Adrenal gland (tissue), 12 donors: Measurements from ENCODE around the gene MGAT5B. TPM values are rescaled to one million over a fixed set of nuclear protein-coding genes. Genes with fewer than 3 reads are reported as not detected.

Source experiments
- DNase-seq, 7 donors: peaks; one replicate each; pipeline ENCODE4 v3.0.0-alpha.2; 2019 to 2020
- H3K27ac ChIP-seq, 5 donors: fragments of 200-600 bp; sonication (generic) in 4 of 5; 1 replicate in 3 of 5; 2 replicates in 2 of 5; pipeline versions ENCODE4 v1.5.1 to v1.8.0; 2016 to 2020; ENCODE audit warnings: mild to moderate bottlenecking in 1 of 5
- H3K27me3 ChIP-seq: fragments of 200-600 bp; 2 replicates; pipeline ENCODE4 v1.8.0; 2021
- H3K36me3 ChIP-seq, 2 donors: fragments of 200-600 bp; replicated peaks in 1 of 2; 1 replicate in 1 of 2; 2 replicates in 1 of 2; pipeline versions ENCODE4 v1.5.1 to v1.8.0; 2018 to 2022
- H3K4me1 ChIP-seq, 2 donors: fragments of 200-600 bp; replicated peaks in 1 of 2; 1 replicate in 1 of 2; 2 replicates in 1 of 2; pipeline versions ENCODE4 v1.5.1 to v1.8.0; 2018 to 2021
- H3K4me3 ChIP-seq, 4 donors: fragments of 200-600 bp; sonication (generic) in 3 of 4; one replicate each; pipeline ENCODE4 v1.5.1; 2016 to 2018
- H3K9me3 ChIP-seq, 3 donors: fragments of 200-600 bp; sonication (generic) in 1 of 3; replicated peaks in 1 of 3; 1 replicate in 2 of 3; 2 replicates in 1 of 3; pipeline versions ENCODE4 v1.5.1 to v1.8.0; 2016 to 2021
- CTCF ChIP-seq, 6 experiments: fragments of 450-650 bp in 4 of 6; fragments of 200-600 bp in 2 of 6; sonication (generic) in 1 of 6; IDR thresholded peaks; 1 replicate in 5 of 6; 2 replicates in 1 of 6; pipeline versions ENCODE4 v1.5.1 to v1.8.0; 2016 to 2021; ENCODE audit warnings: antibody characterized with exemption in 6 of 6, mild to moderate bottlenecking in 2 of 6, moderate library complexity in 1 of 6
- POLR2A ChIP-seq, 2 donors: fragments of 450-650 bp; IDR thresholded peaks; one replicate each; pipeline ENCODE4 v1.6.1; 2017; ENCODE audit warnings: antibody characterized with exemption in 2 of 2, mild to moderate bottlenecking in 2 of 2, moderate library complexity in 1 of 2
- WGBS, 4 donors: extraction: QIAGEN DNeasy Blood & Tissue Kit in 2 of 4; methylation state at CpG; one replicate each; pipeline versions ENCODE4 v1.1.5 to v1.1.7; 2013 to 2017; 5-methylcytosine and 5-hydroxymethylcytosine counted together
- intact Hi-C, 2 donors: fragments of 100-400 bp; cut with DNase I; formaldehyde crosslinking; loops; one replicate each; pipeline versions ENCODE4 v1.14.1 to v1.15.0; 2022 to 2023
- polyA plus RNA-seq, 3 donors: library from polyadenylated mRNA; stranded (reverse); fragments of 200-250 nt in 2 of 3; fragments of 350-450 nt in 1 of 3; fragmentation: Illumina TruSeq in 1 of 3; extraction: RNeasy Lipid Tissue Mini Kit (QIAGEN cat#74804) in 1 of 3; gene quantifications; one replicate each; pipeline ENCODE4 v1.2.3, GENCODE V29; 2013 to 2014
- total RNA-seq, 9 donors: library from RNA; depleted of rRNA in 4 of 9; stranded (reverse); fragments of >200 nt in 4 of 9; fragments of 120-200 nt in 1 of 9; fragmentation: NEBNext Ultra II Directional in 1 of 9; extraction: Animal tissue kit (Norgen Biotek cat#: 25700) in 1 of 9; gene quantifications; one replicate each; pipeline versions ENCODE4 v1.1.0 to v1.2.4, GENCODE V29; 2013 to 2023
- donor health status: healthy with polysubstance abuse.
- donor health status: Bipolar disorder and iron deficiency.
- donor health status: DM: yes; HTN: yes; CAD: no.
- donor health status: DM: no; HTN: no; CAD: no.
- donor health status: DM: no; HTN: no; CAD: no.
- donor health status: DM: yes; HTN: yes; CAD: no.

MGAT5B gene
- total and polyA plus RNA-seq, 12 donors = 0.24 to 1.0 (median 0.70) TPM; not detected in 1

DNA sequence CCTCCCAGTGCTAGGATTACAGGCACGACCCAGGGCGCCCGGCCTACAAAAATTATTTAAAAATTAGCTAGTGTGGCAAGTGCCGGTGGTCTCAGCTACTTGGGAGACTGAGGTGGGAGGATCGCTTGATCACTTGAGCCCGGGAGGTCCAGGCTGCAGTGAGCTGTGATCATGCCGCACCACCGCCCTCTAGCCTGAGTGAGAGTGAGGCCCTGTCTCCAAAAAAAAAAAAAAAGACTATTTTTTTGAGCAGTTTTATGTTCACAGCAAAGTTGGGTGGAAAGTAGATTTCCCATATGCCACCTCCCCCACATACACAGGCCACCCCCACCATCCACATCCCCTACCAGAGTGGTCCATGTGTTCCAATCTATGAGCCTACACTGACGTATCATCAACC lies 84.9 kb downstream of the MGAT5B start:
- no peak for DNase-seq
- intact Hi-C loops = no loop called here
- no peaks in the 10 kb centered on the region for H3K36me3 ChIP-seq
- no peaks in the 10 kb centered on the region for H3K4me1 ChIP-seq
- WGBS, 4 donors = 85 to 97% (median 96%) methylated on average over 9 of the region's 9 CpGs
- no peaks in the 10 kb centered on the region for H3K9me3 ChIP-seq
- no peaks in the 10 kb centered on the region for H3K27me3 ChIP-seq
- H3K4me3 ChIP-seq = no peak overlapping the region
- H3K27ac ChIP-seq = no peak overlapping the region
- TF ChIP-seq POLR2A (IDR thresholded peaks at IDR 0.05) (no peak), CTCF (IDR thresholded peaks at IDR 0.05) (no peak)

GRCh38 chr17:76953946-76954345 lies 85.7 kb downstream of the MGAT5B start:
- H3K4me3 ChIP-seq = no peak overlapping the region
- DNase-seq = no peak
- 23 to 47% (median 36%) methylated on average over 2 of the region's 2 CpGs for WGBS, 4 donors
- H3K9me3 ChIP-seq = no peaks in the 10 kb centered on the region
- TF ChIP-seq POLR2A (IDR thresholded peaks at IDR 0.05) (no peak), CTCF (IDR thresholded peaks at IDR 0.05) (no peak)
- H3K27me3 ChIP-seq = no peaks in the 10 kb centered on the region
- H3K4me1 ChIP-seq = no peaks in the 10 kb centered on the region
- no peaks in the 10 kb centered on the region for H3K36me3 ChIP-seq
- H3K27ac ChIP-seq = no peak overlapping the region
- intact Hi-C loops = no loop called here

GRCh38 chr17:76955191-76955590 lies 87.0 kb downstream of the MGAT5B start:
- Histone ChIP-seq H3K4me1 (no peaks in the 10 kb centered on the region), H3K4me3 (no peak overlapping the region), H3K9me3 (no peaks in the 10 kb centered on the region), H3K27ac (no peak overlapping the region), H3K27me3 (no peaks in the 10 kb centered on the region), H3K36me3 (no peaks in the 10 kb centered on the region)
- WGBS, 4 donors = 75 to 95% (median 86%) methylated on average over 2 to 6 of the region's 6 CpGs
- DNase-seq = no peak
- intact Hi-C loops = no loop called here
- TF ChIP-seq CTCF (IDR thresholded peaks at IDR 0.05) (no peak), POLR2A (IDR thresholded peaks at IDR 0.05) (no peak)

GRCh38 chr17:76956846-76957540 lies 88.8 kb downstream of the MGAT5B start:
- H3K4me1 ChIP-seq = no peaks in the 10 kb centered on the region
- intact Hi-C loops = no loop called here
- TF ChIP-seq POLR2A (IDR thresholded peaks at IDR 0.05) = no peak
- TF ChIP-seq CTCF (IDR thresholded peaks at IDR 0.05) = no peak
- H3K9me3 ChIP-seq = no peaks in the 10 kb centered on the region
- 87 to 90% (median 88%) methylated on average over 9 to 17 of the region's 17 CpGs for WGBS, 4 donors
- H3K27ac ChIP-seq = no peak overlapping the region
- H3K27me3 ChIP-seq = no peaks in the 10 kb centered on the region
- no peaks in the 10 kb centered on the region for H3K36me3 ChIP-seq
- no peak for DNase-seq
- H3K4me3 ChIP-seq = no peak overlapping the region
